ENCODE results near the gene DSG4.

Gene DSG4

DNA sequence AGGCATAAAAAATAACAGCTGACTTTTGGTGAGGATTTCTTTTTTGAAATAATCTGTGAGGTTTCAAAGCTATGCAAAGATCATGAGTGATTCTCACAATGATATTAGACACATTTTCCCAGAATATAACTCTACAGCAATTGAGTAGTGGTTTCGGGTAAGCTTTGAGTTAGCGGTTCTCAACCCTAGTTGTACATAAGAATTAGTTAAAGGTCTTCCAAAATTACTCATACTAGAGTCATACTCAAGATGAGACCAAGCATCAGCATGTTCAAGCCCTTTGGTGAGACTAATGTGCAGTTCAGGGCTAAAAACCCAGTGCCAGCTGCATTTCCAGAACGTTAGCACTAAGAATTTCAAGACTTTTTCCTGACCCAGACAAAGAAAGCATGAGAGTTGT lies 31.1 kb downstream of the DSG4 start:
- DNase-seq (ENCODE audit: low read depth, low spot score), result no peak

DNA sequence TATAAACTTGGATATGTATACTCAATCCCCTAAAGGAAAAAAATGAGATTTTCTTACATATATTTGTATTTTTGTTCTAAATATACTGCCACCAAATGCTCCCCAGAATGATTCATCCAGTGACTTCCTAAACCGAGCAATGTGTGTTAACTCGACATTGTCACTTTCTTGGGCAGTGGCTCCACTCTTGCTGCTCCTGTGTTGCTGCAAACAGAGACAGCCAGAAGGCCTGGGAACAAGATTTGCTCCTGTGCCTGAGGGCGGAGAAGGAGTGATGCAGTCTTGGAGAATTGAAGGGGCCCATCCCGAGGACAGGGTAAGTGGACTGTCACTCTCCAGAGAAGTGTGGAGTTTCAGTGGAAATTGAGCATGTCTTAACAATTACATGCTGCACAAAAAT lies 32.7 kb downstream of the DSG4 start:
- no peak for DNase-seq (ENCODE audit: low read depth, low spot score)

DNA sequence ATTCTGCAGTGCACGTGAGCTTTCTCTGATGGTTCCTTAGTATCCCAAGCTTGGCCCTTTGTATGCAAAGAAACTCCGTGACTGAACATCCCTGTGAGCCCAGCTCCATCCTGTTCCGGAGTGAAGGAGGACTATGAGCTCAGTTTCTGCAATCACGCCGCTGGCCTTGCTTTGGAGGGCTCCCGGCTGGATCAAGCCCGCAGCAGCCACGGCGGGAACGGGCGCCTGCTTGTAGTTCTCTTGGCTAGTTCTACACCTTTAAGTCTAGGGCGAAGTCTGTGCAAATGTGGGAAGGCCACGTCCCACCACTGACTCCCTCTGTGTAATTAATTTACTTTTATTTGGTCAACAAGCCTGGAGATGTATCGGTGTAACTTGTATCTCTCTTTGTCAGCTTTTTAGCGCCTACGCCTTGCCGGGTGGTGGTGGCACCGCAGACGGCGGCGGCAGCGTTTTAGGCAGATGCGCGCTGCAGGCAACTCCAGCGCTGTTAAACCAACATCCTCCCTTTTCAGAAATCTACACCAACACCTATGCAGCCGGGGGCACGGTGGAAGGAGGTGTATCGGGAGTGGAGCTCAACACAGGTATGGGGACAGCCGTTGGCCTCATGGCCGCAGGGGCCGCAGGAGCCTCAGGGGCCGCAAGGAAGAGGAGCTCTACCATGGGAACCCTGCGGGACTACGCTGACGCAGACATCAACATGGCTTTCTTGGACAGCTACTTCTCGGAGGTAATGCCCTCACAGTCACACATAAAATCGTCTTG lies 34.3 kb downstream of the DSG4 start:
- DNase-seq (ENCODE audit: low read depth, low spot score), result no peak

DNA sequence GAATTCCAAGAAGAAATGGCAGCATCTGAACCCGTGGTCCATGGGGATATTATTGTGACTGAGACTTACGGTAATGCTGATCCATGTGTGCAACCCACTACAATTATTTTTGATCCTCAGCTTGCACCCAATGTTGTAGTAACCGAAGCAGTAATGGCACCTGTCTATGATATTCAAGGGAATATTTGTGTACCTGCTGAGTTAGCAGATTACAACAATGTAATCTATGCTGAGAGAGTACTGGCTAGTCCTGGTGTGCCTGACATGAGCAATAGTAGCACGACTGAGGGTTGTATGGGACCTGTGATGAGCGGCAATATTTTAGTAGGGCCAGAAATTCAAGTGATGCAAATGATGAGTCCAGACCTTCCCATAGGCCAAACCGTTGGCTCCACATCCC lies 36.6 kb downstream of the DSG4 start:
- no peak for DNase-seq (ENCODE audit: low read depth, low spot score)

DNA sequence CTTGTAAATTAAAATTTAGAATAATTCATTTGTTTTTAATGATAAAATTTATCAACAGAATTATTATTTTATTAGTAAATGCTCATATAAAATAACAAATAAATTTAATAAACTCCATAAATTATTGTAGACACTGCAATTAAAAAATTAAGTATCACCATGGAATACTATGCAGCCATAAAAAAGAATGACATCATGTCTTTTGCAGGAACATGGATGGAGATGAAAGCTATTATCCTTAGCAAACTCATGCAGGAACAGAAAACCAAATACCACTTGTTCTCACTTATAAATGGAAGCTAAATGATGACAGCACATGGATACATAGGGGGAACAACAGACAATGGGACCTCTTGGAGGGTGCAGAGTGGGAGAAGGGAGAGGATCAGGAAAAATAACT lies 41.3 kb downstream of the DSG4 start:
- DNase-seq (ENCODE audit: low read depth, low spot score), result no peak

DNA sequence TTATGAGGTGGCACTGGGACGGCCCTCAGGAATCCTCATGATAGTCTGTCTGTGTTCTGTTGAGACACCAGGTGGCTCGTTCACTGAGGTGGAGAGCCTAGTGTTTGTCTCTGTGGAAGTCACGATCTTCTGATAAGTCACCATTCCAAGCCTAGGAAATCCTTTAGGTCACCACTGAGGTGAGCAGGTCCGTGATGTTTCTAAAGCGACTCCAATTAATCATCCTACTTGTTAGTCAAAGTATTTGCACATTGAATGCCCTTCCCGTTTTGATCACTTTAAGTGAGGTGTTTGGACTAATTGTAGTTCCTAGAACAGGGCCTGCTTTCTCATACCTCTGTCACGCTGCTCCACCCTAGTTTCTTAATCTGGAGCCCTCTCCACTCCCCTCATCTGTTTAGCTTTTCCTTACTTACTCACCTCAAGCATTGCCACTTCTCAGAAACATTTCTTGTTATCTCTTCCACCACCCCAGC lies 42.9 kb downstream of the DSG4 start:
- no peak for DNase-seq (ENCODE audit: low read depth, low spot score)

DNA sequence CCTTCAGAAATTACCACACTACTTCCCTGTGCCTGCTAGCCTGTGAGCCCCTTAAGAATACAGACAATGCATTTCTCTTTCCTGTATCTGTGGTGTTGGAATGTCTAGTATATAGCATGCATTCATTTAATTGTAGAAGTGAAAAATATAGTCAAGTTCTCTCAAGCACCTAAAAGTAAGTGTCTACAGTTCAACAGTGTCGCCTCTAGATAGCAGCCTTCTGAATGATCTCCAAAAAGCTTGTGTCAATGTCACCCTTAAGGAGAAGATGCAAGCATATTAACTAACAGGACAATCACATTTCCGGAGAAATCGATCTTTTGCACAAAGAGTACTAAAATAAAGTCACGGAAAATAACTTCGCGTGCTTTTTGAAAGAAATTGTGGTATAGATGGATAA lies 43.5 kb downstream of the DSG4 start:
- no peak for DNase-seq (ENCODE audit: low read depth, low spot score)

DNA sequence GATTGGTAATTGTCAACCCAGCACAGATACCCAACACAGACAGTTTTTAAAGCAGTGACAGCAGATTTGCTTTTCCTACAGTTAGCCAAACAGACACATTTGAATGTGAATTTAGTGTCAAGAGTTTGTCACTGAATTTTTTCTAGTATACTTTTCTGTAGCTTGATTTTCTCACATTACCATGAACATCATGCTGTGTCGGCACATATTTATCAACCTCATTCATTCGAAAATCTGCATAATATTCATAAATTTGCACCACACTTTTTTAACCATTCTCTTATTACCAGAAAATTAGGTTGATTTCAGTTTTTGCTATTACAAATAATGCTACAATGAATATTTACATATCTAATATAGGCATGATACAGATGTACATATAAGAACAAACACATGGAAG lies 43.9 kb downstream of the DSG4 start:
- no peak for DNase-seq (ENCODE audit: low read depth, low spot score)

DNA sequence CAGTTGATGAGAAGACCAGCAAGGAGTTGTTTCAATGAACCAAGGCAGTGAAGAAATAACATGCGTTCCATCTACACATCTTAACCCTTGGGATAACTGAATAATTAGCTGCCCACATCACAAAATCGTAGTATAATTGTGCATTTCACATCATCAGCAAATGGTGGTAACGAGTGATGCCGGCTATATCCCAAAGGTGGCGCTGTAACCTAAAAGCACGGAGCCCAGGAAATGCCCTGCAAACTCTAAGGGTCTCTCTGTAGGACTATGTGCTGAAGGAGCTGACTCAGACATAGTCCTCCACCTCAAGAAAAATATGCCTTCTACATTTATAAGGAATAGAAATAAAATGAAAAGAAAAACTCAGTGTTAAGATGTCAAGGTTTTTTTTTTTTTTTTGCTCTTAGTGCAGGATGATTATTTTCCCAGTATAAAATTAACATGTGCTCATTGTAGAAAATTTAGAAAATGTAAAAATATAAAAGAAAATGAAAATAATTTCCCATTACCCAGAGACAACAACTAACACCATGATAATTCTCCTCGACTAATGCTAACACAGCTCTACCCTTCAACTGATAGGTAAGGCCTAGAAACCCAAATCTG lies 47.9 kb downstream of the DSG4 start:
- no peak for DNase-seq (ENCODE audit: low read depth, low spot score)

DNA sequence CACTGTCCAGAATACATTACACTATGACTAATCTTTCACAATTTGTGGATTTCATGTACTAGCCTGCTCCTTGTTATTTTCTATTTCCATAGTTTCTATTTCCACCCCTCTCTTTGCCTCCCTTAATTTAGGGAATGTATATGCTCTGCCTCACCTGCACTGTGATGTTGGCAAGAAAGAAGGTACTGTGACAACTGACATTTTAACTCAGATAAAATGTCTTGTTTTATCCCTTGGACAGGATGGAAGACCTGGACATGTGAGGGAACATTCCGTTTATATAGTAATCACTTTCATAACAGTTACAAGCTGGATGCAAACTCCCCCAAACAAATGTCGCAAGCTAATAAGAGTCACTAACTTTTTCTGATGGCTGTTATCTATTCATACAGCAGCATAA lies 49.4 kb downstream of the DSG4 start:
- DNase-seq (ENCODE audit: low read depth, low spot score), result no peak

DNA sequence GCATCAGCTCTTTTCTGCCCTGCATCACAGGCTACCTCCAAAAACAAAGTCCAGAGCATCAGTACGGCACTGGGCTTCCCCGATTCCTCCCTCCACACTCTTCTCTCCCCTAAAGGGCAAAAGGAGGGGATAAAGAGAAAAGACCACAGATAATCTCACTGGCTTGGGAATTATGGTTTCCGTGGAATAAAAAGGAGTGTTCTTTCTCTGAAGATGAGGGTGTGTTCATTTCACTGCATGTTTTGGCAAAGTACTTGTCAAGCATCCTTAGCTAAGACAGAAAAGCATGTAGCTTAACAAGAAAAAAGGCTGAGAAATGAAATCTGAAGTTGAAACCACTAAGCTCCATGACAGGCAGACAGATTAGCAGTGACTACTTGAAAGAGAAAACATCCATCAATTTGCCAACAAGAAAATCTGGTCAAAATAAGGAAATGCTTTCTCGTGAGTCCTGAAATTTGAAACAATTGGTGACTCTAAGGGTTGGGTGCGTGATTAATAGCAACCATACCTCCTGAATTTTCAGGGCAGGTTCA lies 50.4 kb downstream of the DSG4 start:
- no peak for DNase-seq (ENCODE audit: low read depth, low spot score)

DNA sequence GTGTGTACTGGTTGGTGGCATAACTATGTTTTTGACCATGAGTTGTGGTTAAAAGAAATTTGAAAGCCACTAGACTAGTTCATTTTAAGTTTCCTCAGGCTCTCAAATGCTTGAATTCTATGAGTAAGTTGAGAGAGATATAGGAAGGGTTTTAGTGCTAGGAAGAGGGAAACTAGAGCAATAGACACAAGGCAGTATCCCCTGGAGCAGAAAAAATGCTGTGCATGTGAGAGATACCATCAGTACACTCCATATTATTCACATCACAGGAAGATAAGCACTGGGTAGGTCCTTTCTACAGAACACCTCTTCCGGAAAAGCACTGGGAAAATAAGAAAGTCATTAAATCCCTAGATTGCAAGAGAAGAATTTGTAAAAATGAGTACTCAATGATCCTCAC lies 51.6 kb downstream of the DSG4 start:
- no peak for DNase-seq (ENCODE audit: low read depth, low spot score)

DNA sequence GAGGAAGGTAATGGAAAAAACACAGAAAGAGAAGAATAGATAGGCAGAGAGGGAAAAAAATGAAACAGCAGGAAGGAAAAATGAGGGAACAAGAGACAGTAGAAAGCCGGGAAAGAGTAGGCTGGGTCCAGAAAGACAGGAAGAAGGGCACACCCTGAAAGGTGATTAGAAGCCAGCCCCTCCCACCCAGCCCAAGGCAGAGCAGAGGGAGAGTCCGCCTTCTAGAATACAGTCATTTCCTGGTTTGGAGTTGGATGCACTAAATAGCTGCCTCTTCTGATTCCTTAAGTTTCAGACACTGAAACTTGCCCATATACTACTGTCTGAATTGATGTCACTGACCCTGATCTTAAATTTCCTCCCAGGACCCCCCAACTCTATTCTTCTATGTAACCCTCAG lies 53.0 kb downstream of the DSG4 start:
- no peak for DNase-seq (ENCODE audit: low read depth, low spot score)

DNA sequence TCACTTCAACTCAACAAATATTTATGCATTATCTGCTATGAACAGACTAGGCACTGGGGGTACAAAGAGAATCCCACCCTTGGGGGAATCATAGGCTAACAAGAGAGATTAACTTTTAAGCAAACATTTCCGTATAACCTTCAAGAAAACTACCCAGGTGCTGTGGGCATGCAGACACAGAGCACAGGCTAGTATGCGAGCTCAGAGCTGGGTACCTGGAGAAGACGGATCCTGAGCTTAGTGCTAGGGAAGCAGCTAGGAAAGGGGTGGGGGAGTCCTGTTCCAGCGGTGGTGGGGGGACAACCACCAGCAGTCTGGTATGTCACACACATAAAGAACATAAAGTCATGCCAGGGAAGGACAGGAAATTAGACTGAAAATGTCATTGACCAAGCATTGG lies 53.5 kb downstream of the DSG4 start:
- DNase-seq (ENCODE audit: low read depth, low spot score), result no peak

DNA sequence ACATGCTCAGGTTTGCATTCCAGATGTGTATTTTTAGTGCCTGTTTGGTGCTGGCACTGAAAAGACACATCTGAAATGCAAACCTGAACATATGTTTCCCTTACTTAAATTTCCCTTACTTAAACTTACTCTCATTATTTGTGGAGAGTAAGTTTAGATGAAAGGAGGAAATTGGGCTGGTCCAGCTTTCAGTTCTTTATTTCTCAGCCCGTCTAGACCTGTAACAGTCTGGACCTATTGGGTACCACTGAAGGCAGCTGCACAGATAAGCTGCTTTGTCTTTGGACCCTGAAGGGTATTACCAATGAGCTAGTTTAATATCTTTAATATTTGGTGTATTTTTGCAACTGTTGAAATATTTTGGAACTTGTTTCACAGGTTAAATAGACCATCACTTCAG lies 54.0 kb downstream of the DSG4 start:
- no peak for DNase-seq (ENCODE audit: low read depth, low spot score)

DNA sequence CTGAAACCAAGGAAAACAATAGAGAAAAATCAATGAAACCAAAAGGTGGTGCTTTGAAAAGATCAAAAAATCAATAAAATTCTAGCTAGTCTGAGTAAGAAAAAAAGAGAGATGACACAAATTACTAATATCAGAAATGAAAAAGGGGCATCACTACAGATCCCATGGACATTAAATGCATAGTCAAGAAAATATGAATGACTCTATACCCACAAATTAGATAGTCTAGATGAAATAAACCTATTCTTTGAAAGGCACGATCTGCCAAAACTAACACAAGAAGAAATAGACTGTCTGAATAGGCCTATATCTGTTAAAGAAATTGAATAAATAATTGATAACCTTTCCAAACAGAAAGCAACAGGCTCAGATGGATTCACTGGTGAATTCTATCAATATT lies 55.7 kb downstream of the DSG4 start:
- no peak for DNase-seq (ENCODE audit: low read depth, low spot score)

DNA sequence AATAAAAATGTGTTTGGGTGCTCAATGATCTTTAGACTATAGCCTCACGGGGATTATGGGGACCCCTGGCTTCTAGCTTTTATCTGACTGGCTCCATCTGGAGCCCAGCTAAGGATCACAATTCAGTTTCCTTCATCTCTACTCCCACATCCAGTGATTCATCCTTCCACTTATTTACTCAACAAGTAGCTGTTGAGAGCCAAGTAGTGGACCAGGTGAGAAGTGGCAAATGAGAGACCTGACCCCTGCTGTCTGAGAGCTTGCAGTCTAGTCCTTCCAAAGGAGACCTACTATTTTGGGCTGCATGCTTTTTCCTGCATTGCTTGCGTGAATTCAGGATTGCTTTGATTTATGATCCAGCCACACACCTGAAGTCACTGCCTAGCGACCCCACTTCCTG lies 60.2 kb downstream of the DSG4 start:
- DNase-seq (ENCODE audit: low read depth, low spot score), result no peak

DNA sequence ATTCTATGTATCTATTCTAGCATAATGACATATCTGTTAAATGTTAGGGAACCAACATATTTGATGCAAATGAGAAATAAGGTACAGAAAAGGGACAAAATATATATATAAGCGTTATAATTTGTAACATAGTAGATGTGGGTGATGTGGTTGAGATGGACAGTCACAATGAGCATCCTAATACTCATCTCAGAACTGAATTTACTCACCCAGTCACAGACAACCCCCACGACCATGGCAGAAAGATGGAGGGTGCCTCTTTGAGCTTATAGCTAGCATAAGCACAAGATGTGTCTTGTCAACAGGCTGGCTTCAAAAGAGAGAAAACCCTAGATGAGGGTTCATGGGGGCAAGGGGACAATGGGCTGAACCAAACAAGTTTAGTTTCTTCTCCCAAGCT lies 61.8 kb downstream of the DSG4 start:
- no peak for DNase-seq (ENCODE audit: low read depth, low spot score)

DNA sequence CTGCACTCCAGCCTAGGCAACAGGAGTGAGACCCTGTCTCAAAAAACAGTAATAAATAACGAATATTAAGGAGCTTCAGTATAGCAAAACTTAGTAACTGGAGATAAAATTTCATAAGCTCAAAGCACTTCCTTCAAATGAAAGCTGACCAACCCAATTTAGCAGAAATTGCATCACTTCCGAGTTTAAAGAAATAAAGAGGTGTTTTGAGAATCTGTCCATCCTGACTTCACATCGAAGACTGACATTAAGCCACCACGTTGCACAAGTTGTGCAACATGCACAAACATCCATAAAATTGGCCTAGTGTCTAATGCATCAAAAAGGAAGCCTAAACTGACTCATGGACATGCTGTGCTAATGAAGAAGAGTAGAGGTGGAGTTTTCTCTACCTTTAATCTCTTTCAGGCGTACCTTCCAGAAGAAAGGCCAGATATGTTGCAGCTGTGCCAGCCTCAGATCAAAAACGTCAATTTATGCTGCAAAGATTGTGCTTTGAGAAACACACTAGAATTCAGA lies 63.3 kb downstream of the DSG4 start:
- DNase-seq (ENCODE audit: low read depth, low spot score), result no peak

DNA sequence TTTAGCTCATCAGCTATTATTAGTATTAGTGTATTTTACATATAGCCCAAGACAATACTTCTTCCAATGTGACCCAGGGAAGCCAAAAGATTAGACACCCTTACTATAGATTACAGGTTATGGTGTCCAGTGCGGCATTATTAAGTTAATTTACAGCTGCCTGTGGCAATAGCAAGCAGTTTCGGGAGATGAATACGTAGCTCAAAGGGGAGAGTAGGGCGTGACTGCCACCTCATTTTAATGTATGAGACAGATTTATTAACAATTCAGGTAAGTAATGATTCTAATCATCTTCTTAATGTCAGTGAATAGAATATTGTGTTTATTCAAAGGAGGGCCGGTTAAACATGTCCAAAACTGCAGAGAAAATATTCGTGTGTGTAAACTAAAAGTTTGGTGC lies 64.2 kb downstream of the DSG4 start:
- no peak for DNase-seq (ENCODE audit: low read depth, low spot score)

DNA sequence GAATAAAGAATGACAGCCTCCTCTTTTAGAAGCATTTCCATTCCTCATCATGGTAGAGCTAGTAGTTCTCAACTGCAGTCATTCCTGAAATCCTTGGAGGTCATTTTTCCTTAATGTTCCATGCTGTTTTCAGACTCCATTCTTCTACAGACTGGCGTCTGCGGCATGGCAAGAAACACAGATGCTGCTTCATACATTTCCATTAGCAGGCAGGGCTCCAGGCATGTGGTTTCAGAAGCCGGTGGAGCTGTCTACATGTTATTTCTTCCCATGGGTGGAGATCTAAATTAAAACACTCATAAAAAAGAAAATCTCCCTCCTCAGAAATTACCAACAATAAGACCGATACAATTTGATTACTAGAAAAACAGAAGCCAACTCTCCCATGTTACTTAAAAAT lies 64.9 kb downstream of the DSG4 start:
- no peak for DNase-seq (ENCODE audit: low read depth, low spot score)

DNA sequence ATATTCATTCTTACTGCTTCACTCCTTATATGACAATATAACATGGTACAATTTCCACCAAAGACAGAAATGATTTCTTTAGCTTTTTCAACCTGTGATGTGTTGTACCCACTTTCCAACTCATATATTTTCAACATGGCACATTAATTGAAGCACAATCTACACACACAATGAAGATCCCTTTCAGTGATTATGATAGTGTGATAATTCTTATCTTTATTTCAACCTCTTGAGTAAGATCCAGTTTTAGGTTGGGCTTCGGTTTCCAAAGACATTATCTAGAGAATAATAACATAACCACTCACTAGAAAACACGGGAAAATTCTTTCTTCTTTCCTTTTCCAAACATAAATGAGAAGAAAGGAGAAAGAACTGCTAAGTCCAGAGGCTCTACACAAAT lies 67.6 kb downstream of the DSG4 start:
- no peak for DNase-seq (ENCODE audit: low read depth, low spot score)

DNA sequence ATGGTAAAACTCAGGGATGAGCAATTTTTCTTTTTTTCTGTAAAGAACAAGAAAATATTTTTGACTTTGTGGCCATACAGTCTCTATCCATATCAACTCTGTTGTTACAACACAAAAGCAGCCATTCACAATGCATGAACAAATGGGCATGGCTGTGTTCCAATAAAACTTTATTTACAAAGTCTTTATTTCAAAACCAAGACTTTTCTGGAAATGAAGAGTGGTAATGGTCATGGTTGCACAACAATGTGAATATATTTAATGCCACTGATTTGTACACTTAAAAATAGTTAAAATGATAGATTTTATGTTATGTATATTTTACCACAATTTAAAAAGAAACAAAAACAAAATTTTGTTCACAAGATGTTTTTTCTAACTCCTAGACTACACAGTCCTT lies 69.3 kb downstream of the DSG4 start:
- no peak for DNase-seq (ENCODE audit: low read depth, low spot score)

Data from iPS DF 19.7 (cell line).